Mucosa of stomach (tissue), 1 donor: ENCODE results near the gene TMEM45A.
"Not testable (repeated sequence)": the region's sequence is repeated elsewhere in the genome, so short reads cannot be mapped to it uniquely, and the experiment has no call there.

ENCODE experiments used
- H3K27me3 ChIP-seq: one replicate; pipeline ENCODE4 v1.7.0; 2013; ENCODE audit warnings: mild to moderate bottlenecking, low read length; ENCODE audit not compliant: control insufficient read depth, insufficient read depth
- H3K36me3 ChIP-seq: one replicate; pipeline ENCODE4 v1.7.0; 2013; ENCODE audit warnings: low read length; ENCODE audit not compliant: control insufficient read depth, insufficient read depth
- H3K4me1 ChIP-seq: one replicate; pipeline ENCODE4 v1.7.0; 2013; ENCODE audit warnings: mild to moderate bottlenecking, low read length; ENCODE audit not compliant: control insufficient read depth, insufficient read depth
- H3K4me3 ChIP-seq: one replicate; pipeline ENCODE4 v1.7.0; 2013; ENCODE audit warnings: low read length
- H3K9ac ChIP-seq: one replicate; pipeline ENCODE4 v1.7.0; 2013; ENCODE audit warnings: mild to moderate bottlenecking, low read length, moderate library complexity
- H3K9me3 ChIP-seq: one replicate; pipeline ENCODE4 v1.7.0; 2013; ENCODE audit warnings: mild to moderate bottlenecking, low read length, moderate library complexity; ENCODE audit not compliant: control insufficient read depth
- donor health status: Pancreatic carcinoma.

The TMEM45A gene

DNA sequence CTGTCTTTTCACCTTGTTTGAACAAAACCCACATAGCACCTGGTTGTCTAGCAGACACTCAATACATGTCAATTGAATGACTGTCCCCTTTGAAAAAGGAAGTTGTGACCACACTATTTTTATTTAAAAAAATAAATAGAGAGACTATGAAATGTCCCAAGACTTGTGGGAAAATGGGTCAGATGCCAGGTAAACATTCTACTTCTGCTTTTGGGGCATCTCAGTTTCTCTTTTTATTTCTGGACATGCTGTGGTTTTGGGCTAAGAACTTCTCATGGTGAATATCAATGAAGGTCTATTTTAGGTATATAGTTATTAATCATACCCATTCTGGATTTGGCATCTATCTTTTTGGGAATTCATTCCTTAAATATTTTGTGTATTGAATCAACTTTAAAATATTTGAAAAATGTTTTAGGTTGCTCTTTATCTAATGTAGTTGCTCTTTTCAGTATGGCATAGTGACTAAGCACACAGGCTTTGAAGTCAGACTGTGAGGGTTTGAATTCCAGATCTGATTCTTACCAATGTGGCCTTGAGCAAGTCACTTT, 4.4 kb downstream of the TMEM45A start:
- Histone ChIP-seq H3K36me3 (no peaks in the 10 kb centered on the region), H3K9me3 (no peaks in the 10 kb centered on the region), H3K9ac (no peak overlapping the region)

DNA sequence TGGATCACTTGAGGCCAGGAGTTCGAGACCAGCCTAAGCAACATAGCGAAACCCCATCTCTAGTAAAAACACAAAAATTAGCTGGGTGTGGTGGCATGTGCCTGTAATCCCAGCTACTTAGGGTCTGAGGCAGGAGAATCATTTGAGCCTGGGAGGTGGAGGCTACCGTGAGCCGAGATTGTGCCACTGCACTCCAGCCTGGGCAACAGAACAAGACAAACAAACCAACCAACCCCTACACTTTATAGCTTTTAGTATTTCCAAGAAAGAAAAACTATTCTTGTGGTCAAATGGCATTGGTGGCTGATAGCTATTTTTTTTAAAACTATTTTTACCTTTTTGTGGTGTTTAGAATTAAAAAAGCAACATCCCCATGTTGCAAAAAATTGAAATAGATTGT, 7.2 kb downstream of the TMEM45A start:
- H3K4me3 ChIP-seq: no peak overlapping the region
- no peaks in the 10 kb centered on the region for H3K9me3 ChIP-seq
- H3K36me3 ChIP-seq: no peaks in the 10 kb centered on the region
- H3K27me3 ChIP-seq: no peaks in the 10 kb centered on the region
- no peaks in the 10 kb centered on the region for H3K4me1 ChIP-seq
- no peak overlapping the region for H3K9ac ChIP-seq

More for the DNA sequence above, 4.4 kb downstream of the TMEM45A start:
- Histone ChIP-seq H3K27me3 (no peaks in the 10 kb centered on the region), H3K4me3 (no peak overlapping the region), H3K4me1 (no peaks in the 10 kb centered on the region)

DNA sequence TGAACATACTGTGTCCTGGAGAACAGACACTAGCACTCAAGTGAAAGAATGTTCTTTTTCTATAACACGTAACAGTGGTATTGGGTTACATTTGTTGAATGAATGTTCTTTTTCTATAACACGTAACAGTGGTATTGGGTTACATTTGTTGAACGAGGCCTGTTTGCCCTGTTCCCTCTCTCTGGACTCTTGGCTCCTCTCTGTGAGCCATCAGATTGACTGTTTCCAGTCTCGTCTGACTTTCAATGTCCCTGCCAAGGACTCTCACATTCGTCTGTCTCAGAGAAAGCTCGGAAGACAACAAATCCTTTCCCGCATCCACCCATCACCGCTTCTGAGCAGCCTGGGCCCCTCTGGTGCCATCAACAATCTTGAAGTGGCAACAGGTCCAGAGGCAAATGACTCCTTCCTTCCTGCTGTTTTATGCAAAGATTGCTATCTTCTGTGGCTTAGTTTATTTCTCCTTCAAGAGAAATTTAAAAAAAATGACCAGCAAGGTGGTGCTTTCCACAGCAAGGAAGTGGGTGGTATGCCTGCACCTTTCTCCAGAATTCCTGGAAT, 8.0 kb downstream of the TMEM45A start:
- Histone ChIP-seq H3K9me3 (no peaks in the 10 kb centered on the region), H3K4me3 (no peak overlapping the region), H3K9ac (no peak overlapping the region), H3K4me1 (no peaks in the 10 kb centered on the region), H3K27me3 (no peaks in the 10 kb centered on the region), H3K36me3 (no peaks in the 10 kb centered on the region)

DNA sequence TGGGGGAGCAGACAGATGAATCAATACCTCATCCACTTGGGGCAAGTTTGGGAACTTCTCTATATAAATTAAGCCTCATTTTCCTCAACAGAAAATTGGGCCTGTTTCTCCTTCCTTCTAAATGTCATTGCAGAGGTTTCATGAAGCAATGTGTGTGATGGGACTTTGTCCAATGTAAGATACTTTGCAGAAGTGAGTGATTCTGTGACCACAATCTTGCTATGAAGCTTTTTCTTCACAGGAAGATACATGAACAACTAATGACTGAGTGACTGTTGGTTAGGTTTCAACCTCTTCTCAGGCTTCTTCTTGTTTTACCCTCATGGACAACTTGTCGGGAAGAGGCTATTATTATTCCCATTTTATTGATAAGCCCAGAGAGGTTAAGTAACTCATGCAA, 11.0 kb downstream of the TMEM45A start:
- Histone ChIP-seq H3K27me3 (no peaks in the 10 kb centered on the region), H3K9me3 (no peaks in the 10 kb centered on the region), H3K4me3 (no peak overlapping the region), H3K4me1 (no peaks in the 10 kb centered on the region), H3K9ac (no peak overlapping the region), H3K36me3 (no peaks in the 10 kb centered on the region)

DNA sequence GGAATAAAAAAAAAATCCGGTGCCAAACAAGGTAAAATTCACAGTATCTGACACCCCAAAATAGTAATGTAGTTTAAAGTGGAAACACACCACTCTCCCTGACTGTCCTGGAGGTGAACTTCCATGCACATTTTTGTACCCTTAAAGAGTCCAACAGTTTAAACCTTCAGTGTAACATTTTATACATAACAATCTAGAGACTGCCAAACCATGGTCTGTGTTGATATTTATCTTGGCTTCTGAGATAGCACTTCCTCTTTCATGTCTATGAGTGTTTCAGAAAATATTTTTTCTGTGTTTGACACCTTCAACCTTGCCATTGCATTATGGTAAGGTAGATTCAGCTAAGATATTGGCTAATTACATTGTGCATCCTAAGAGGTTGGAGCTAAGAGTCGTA, 13.9 kb downstream of the TMEM45A start:
- Histone ChIP-seq H3K36me3 (no peaks in the 10 kb centered on the region), H3K9ac (no peak overlapping the region), H3K27me3 (no peaks in the 10 kb centered on the region), H3K4me1 (no peaks in the 10 kb centered on the region), H3K9me3 (no peaks in the 10 kb centered on the region), H3K4me3 (no peak overlapping the region)

DNA sequence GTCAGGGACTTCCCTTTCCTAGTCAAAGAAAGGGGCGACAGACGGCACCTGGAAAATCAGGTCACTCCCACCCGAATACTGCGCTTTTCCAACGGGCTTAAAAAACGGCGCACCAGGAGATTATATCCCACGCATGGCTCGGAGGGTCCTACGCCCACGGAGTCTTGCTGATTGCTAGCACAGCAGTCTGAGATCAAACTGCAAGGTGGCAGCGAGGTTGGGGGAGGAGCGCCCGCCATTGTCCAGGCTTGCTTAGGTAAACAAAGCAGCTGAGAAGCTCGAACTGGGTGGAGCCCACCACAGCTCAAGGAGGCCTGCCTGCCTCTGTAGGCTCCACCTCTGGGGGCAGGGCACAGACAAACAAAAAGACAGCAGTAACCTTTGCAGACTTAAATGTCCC, 17.4 kb downstream of the TMEM45A start:
- H3K4me1 ChIP-seq, H3K36me3 ChIP-seq, H3K27me3 ChIP-seq, H3K4me3 ChIP-seq, H3K9ac ChIP-seq, H3K9me3 ChIP-seq: not testable (repeated sequence)

DNA sequence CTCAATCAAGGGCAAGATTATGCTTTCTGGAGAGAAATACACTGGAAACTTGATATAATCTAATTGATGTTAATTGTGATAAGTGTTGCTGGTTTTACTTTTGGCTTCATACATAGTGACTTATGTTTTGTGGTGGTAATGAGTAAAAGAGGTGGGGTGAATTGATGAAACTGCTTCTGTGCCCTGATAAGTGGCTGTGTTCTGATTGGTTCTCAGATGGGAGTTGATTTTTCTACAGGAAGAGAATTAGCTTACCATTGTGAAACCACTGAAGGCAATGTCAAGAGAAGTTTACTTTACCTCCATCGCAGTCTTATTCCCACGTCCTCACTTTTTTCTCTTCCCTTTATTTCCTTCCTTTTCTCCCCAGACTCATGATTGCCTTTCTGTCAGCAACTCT, 23.8 kb downstream of the TMEM45A start:
- no peaks in the 10 kb centered on the region for H3K36me3 ChIP-seq

DNA sequence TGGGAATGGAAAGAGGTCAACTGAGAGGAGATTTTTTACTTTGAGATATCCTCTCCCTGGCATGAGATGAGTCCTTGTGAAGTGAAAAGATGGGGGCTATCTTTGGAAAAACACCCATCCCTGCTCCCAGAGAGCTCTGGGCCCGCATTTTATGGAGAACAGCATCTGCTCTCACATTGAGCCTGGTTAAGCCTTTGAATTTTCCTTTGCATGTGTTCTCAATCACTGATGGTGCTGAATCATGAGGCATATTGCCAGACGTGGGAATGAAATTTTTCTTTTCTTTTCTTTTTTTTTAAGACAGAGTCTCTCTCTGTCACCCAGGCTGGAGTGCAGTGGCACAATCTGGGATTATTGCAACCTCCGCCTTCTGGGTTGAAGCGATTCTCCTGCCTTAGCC, 24.4 kb downstream of the TMEM45A start:
- no peaks in the 10 kb centered on the region for H3K27me3 ChIP-seq
- no peak overlapping the region for H3K9ac ChIP-seq
- H3K9me3 ChIP-seq: no peaks in the 10 kb centered on the region
- H3K36me3 ChIP-seq: no peaks in the 10 kb centered on the region
- no peak overlapping the region for H3K4me3 ChIP-seq
- H3K4me1 ChIP-seq: no peaks in the 10 kb centered on the region

More for the DNA sequence above, 23.8 kb downstream of the TMEM45A start:
- no peaks in the 10 kb centered on the region for H3K9me3 ChIP-seq
- H3K4me1 ChIP-seq: no peaks in the 10 kb centered on the region
- H3K27me3 ChIP-seq: no peaks in the 10 kb centered on the region
- no peak overlapping the region for H3K9ac ChIP-seq
- no peak overlapping the region for H3K4me3 ChIP-seq

DNA sequence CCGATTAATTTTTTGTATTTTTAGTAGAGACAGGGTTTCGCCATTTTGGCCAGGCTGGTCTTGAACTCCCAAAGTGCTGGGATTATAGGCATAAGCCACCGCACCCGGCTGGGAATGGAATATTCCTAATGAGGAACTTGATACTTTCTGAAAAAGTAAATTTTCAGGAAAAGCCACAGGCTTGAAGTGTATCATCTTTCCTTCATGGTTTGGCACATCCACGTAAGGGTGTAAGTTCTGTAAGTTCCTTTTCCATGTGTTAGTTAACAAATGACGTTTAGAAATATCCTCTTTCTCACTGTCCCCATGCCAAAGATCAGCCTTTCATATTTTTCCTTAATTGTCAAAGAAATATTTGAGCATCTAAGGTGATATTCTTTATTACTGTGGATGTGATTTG, 24.9 kb downstream of the TMEM45A start:
- Histone ChIP-seq H3K4me3 (no peak overlapping the region), H3K27me3 (no peaks in the 10 kb centered on the region), H3K9ac (no peak overlapping the region), H3K36me3 (no peaks in the 10 kb centered on the region), H3K4me1 (no peaks in the 10 kb centered on the region), H3K9me3 (no peaks in the 10 kb centered on the region)

DNA sequence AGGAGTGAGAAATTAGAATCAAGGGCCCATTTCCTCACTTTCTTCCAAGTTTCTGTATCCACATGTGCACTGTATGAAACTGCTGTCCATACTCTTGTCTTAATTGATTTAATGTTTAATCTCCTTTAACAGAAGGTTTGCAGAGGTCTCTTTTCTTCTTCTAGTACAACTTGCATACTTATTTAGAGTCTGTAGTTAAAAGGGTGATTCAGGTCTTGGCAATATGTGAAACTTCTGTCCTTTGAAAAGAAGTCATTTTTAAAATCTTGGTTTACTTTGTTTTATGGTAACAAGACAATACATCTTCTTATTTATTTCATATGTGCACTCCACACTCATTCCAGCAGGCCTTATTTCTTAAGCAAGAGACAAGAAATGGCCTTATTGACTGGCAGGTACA, 25.8 kb downstream of the TMEM45A start:
- no peaks in the 10 kb centered on the region for H3K27me3 ChIP-seq
- H3K9ac ChIP-seq: no peak overlapping the region
- no peaks in the 10 kb centered on the region for H3K36me3 ChIP-seq
- no peaks in the 10 kb centered on the region for H3K9me3 ChIP-seq
- H3K4me3 ChIP-seq: no peak overlapping the region
- H3K4me1 ChIP-seq: no peaks in the 10 kb centered on the region

DNA sequence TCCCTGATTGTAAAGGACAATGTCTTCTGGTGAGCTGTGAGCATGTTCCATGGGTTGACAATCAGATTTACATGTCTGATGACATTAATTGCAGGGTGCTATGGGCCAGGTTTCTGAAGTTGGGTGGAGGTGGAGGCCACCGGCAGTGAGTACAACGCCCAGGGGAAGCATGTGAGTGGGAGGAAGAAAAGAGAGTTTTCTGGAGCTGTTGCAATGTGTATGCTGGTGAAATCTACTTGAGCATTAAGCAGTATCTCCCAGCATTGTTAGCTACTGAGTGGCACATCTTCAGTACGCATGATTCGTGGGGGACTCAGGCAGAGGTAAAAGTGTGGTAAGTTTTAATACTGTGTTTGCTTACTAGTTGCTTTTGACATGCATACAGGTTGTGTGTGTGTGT, 26.6 kb downstream of the TMEM45A start:
- Histone ChIP-seq H3K4me3 (no peak overlapping the region), H3K9me3 (no peaks in the 10 kb centered on the region), H3K27me3 (no peaks in the 10 kb centered on the region), H3K36me3 (no peaks in the 10 kb centered on the region), H3K9ac (no peak overlapping the region), H3K4me1 (no peaks in the 10 kb centered on the region)

DNA sequence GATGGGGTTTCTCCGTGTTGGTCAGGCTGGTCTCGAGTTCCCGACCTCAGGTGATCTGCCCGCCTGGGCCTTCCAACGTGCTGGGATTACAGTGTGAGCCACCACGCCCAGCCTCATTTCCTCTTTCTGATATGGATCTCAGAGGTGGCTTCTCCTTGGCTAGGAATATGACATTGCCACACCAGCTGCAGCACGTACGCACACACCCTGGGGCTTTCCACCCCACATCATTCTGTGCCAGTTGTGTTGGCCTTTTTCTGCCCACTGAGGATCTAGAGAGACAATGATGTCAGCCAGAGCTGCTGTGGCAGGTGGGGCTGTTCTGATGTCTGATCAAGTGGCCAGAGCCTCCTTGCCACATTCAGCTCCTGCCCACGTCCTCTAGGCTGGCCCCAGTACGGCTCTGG, 29.0 kb downstream of the TMEM45A start:
- H3K9ac ChIP-seq: no peak overlapping the region
- H3K4me3 ChIP-seq: no peak overlapping the region
- no peaks in the 10 kb centered on the region for H3K36me3 ChIP-seq
- no peaks in the 10 kb centered on the region for H3K4me1 ChIP-seq
- H3K27me3 ChIP-seq: no peaks in the 10 kb centered on the region
- H3K9me3 ChIP-seq: no peaks in the 10 kb centered on the region

DNA sequence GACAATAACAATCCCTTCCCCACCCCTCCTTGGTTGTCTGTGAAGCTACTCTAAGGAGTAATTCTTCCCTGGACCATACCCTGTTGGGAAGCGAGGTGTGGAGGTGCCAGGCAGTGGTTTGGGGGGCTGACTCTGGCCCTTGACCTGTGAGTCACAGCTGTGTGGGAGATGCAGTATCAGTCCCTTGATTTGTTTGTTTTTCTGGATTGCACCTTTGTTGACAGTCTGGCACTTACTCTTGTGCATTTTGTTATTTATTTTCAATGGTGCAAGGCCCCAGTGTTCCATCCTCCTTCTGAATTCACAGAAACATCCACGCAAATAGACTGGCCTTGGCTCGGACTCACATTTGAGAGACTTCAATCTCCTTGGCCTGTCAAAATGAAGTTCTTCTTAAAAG, 29.7 kb downstream of the TMEM45A start:
- no peaks in the 10 kb centered on the region for H3K36me3 ChIP-seq
- H3K27me3 ChIP-seq: no peaks in the 10 kb centered on the region
- no peak overlapping the region for H3K4me3 ChIP-seq
- no peaks in the 10 kb centered on the region for H3K4me1 ChIP-seq
- H3K9ac ChIP-seq: no peak overlapping the region
- H3K9me3 ChIP-seq: no peaks in the 10 kb centered on the region
